Natural killer cell (primary cell): ENCODE results near the gene ELMO1. TPM values are rescaled to one million over a fixed set of nuclear protein-coding genes. Genes with fewer than 3 reads are reported as not detected.

Experiments used
- ATAC-seq, 3 donors: fragments of 150-1000 bp in 2 of 3; fragments of 200-7000 bp in 1 of 3; cut with Tn5 transposase; 1 replicate in 1 of 3; 2 replicates in 2 of 3; pipeline ENCODE4 v1.10.0; 2021; ENCODE audit warnings: mild to moderate bottlenecking in 2 of 3, moderate library complexity in 2 of 3
- DNase-seq, 2 donors: peaks; one replicate each; pipeline versions ENCODE4 v3.0.0 to v3.0.0-alpha.2; 2013 to 2021; ENCODE audit warnings: mixed read lengths in 1 of 2
- H3K27ac ChIP-seq: one replicate; pipeline ENCODE4 v1.5.1; 2013; ENCODE audit warnings: mild to moderate bottlenecking, low read length
- H3K27me3 ChIP-seq: one replicate; pipeline ENCODE4 v1.6.1; 2013; ENCODE audit warnings: low read length; ENCODE audit not compliant: control insufficient read depth, insufficient read depth
- H3K36me3 ChIP-seq: one replicate; pipeline ENCODE4 v1.6.1; 2013; ENCODE audit warnings: low read length; ENCODE audit not compliant: control insufficient read depth, insufficient read depth
- H3K4me1 ChIP-seq: one replicate; pipeline ENCODE4 v1.6.1; 2013; ENCODE audit warnings: low read length; ENCODE audit not compliant: control insufficient read depth, insufficient read depth
- H3K4me3 ChIP-seq: one replicate; pipeline ENCODE4 v1.5.1; 2013; ENCODE audit warnings: low read length
- H3K9me3 ChIP-seq: one replicate; pipeline ENCODE4 v1.6.1; 2013; ENCODE audit warnings: low read length; ENCODE audit not compliant: control insufficient read depth, insufficient read depth
- H3K27ac Mint-ChIP-seq, 2 donors: one replicate each; pipeline ENCODE4 v1.8.0; 2022; ENCODE audit warnings: mild to moderate bottlenecking in 2 of 2, mixed read lengths in 2 of 2, moderate library complexity in 1 of 2
- H3K27me3 Mint-ChIP-seq, 2 donors: one replicate each; pipeline ENCODE4 v1.8.0; 2022; ENCODE audit warnings: low read depth in 2 of 2, mixed read lengths in 2 of 2
- H3K36me3 Mint-ChIP-seq: one replicate; pipeline ENCODE4 v1.8.0; 2022; ENCODE audit warnings: mixed read lengths
- H3K4me1 Mint-ChIP-seq, 2 donors: one replicate each; pipeline ENCODE4 v1.8.0; 2022; ENCODE audit warnings: mixed read lengths in 2 of 2
- H3K4me3 Mint-ChIP-seq: one replicate; pipeline ENCODE4 v1.8.0; 2022; ENCODE audit warnings: mild to moderate bottlenecking, moderate library complexity, mixed read lengths
- H3K9me3 Mint-ChIP-seq, 2 donors: one replicate each; pipeline ENCODE4 v1.8.0; 2022; ENCODE audit warnings: mixed read lengths in 2 of 2
- WGBS: methylation state at CpG from one replicate; pipeline ENCODE4 v1.1.7; 2013; ENCODE audit warnings: missing lambda C conversion rate; ENCODE audit not compliant: insufficient coverage; 5-methylcytosine and 5-hydroxymethylcytosine counted together
- intact Hi-C: fragments of 100-400 bp; cut with micrococcal nuclease; formaldehyde crosslinking; loops from one replicate; pipeline ENCODE4 v1.14.2; 2022
- total RNA-seq, 4 donors: library from RNA; stranded (reverse); fragments of 120-200 nt in 1 of 4; gene quantifications; one replicate each; pipeline versions ENCODE4 v1.2.3 to v1.2.4, GENCODE V29; 2013 to 2022
- TF ChIP-seq, protein P1 (sequence below): fragments of 200-600 bp; IDR thresholded peaks from one replicate; pipeline ENCODE4 v1.8.0; 2022; ENCODE audit warnings: antibody characterized with exemption

ELMO1 gene
- total RNA-seq, 3 donors from 2014 or later (not counting 1 experiment from before 2014, with no cell fraction given): 127 to 147 (median 130) TPM

GRCh38 chr7:37372750-37373149 is 75.9 kb downstream of the ELMO1 start:
- peaks cover 7% of the 10 kb centered on the region for H3K4me1 ChIP-seq
- peaks cover 5% of the 10 kb centered on the region for H3K9me3 ChIP-seq
- H3K4me3 Mint-ChIP-seq: no peak overlapping the region
- no peak overlapping the region for H3K27ac Mint-ChIP-seq
- ATAC-seq: no peak
- peaks cover 8% of the 10 kb centered on the region for H3K36me3 Mint-ChIP-seq
- peaks cover 21 to 31% of the 10 kb centered on the region in 2 donors for H3K27me3 Mint-ChIP-seq
- H3K27ac ChIP-seq: no peak overlapping the region
- TF ChIP-seq, protein P1, sequence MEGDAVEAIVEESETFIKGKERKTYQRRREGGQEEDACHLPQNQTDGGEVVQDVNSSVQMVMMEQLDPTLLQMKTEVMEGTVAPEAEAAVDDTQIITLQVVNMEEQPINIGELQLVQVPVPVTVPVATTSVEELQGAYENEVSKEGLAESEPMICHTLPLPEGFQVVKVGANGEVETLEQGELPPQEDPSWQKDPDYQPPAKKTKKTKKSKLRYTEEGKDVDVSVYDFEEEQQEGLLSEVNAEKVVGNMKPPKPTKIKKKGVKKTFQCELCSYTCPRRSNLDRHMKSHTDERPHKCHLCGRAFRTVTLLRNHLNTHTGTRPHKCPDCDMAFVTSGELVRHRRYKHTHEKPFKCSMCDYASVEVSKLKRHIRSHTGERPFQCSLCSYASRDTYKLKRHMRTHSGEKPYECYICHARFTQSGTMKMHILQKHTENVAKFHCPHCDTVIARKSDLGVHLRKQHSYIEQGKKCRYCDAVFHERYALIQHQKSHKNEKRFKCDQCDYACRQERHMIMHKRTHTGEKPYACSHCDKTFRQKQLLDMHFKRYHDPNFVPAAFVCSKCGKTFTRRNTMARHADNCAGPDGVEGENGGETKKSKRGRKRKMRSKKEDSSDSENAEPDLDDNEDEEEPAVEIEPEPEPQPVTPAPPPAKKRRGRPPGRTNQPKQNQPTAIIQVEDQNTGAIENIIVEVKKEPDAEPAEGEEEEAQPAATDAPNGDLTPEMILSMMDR: no peak
- intact Hi-C loops: no loop called here
- no peaks in the 10 kb centered on the region for H3K9me3 Mint-ChIP-seq
- no peak for DNase-seq
- no peak overlapping the region for H3K4me3 ChIP-seq
- peaks cover 23 to 34% of the 10 kb centered on the region in 2 donors for H3K4me1 Mint-ChIP-seq
- WGBS: 95% methylated on average over 3 of the region's 3 CpGs
- H3K36me3 ChIP-seq: peaks cover 2% of the 10 kb centered on the region
- peaks cover 4% of the 10 kb centered on the region for H3K27me3 ChIP-seq

GRCh38 chr7:37371755-37372154 is 76.9 kb downstream of the ELMO1 start:
- Histone ChIP-seq H3K36me3 (peaks cover 2% of the 10 kb centered on the region), H3K9me3 (peaks cover 5% of the 10 kb centered on the region), H3K27me3 (peaks cover 12% of the 10 kb centered on the region), H3K4me1 (no peaks in the 10 kb centered on the region), H3K4me3 (no peak overlapping the region), H3K27ac (no peak overlapping the region)
- Mint-ChIP-seq H3K36me3 (peaks cover 8% of the 10 kb centered on the region), H3K27me3 (peaks cover 30 to 41% of the 10 kb centered on the region in 2 donors), H3K9me3 (no peaks in the 10 kb centered on the region), H3K4me1 (peaks cover 23 to 30% of the 10 kb centered on the region in 2 donors), H3K4me3 (no peak overlapping the region), H3K27ac (no peak overlapping the region)
- intact Hi-C loops: no loop called here
- ATAC-seq: no peak
- 66% methylated on average over 2 of the region's 5 CpGs for WGBS
- DNase-seq: no peak
- TF ChIP-seq, protein P1: no peak

- intact Hi-C loops: no loop called here
- Histone ChIP-seq H3K27me3 (peaks cover 12% of the 10 kb centered on the region), H3K4me3 (no peak overlapping the region), H3K4me1 (peaks cover 6% of the 10 kb centered on the region), H3K36me3 (peaks cover 2% of the 10 kb centered on the region), H3K27ac (no peak overlapping the region), H3K9me3 (no peaks in the 10 kb centered on the region)
- Mint-ChIP-seq H3K4me3 (no peak overlapping the region), H3K9me3 (no peaks in the 10 kb centered on the region), H3K4me1 (peaks cover 37 to 39% of the 10 kb centered on the region in 2 donors), H3K27me3 (peaks cover 31 to 58% of the 10 kb centered on the region in 2 donors), H3K27ac (no peak overlapping the region), H3K36me3 (peaks cover 8% of the 10 kb centered on the region)
- 97% methylated on average over 4 of the region's 4 CpGs for WGBS
- ATAC-seq (no peak), DNase-seq (no peak)
- TF ChIP-seq, protein P1: no peak
Observed at GRCh38 chr7:37369906-37370305, 78.8 kb downstream of the ELMO1 start.

DNA sequence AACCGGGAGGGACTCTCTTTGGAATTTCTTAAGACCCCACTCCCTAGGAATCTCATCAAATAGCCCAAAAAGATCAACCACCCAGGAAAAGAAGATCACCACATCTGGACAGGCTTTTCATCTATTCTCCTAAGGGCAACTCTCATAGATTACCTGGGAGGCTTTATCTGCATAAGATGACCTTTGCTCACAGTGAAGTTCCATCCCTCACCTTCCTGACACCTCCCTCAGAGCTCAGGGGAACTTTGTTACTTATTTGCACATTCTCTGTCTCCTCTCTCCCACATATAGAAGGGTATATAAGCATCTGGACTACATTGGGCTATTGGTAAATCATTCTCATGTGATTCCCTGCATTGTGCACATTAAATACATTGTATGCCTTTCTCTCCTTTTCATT is 80.1 kb downstream of the ELMO1 start:
- no peak overlapping the region for H3K27ac Mint-ChIP-seq
- H3K36me3 Mint-ChIP-seq: peaks cover 8% of the 10 kb centered on the region
- H3K27ac ChIP-seq: no peak overlapping the region
- peaks cover 47 to 51% of the 10 kb centered on the region in 2 donors for H3K4me1 Mint-ChIP-seq
- ATAC-seq (no peak), DNase-seq (no peak)
- peaks cover 12% of the 10 kb centered on the region for H3K27me3 ChIP-seq
- H3K4me3 ChIP-seq: no peak overlapping the region
- H3K9me3 Mint-ChIP-seq: no peaks in the 10 kb centered on the region
- peaks cover 36 to 72% of the 10 kb centered on the region in 2 donors for H3K27me3 Mint-ChIP-seq
- peaks cover 8% of the 10 kb centered on the region for H3K4me1 ChIP-seq
- TF ChIP-seq, protein P1: no peak
- no peaks in the 10 kb centered on the region for H3K9me3 ChIP-seq
- WGBS: 100% methylated on average over 1 of the region's 1 CpG
- intact Hi-C loops: no loop called here
- peaks cover 2% of the 10 kb centered on the region for H3K36me3 ChIP-seq
- H3K4me3 Mint-ChIP-seq: no peak overlapping the region
